Stimulated activated memory B cell treated with anti-CD40 and anti-IgM and Interleukin-4, amounts not matched to agents 10 μg/mL and 1 μg/mL and 100 μg/mL, for 72 hours (primary cell): ENCODE data around the gene MAPKAP1.

ENCODE experiments used
- ATAC-seq: fragments of 150-1000 bp; cut with Tn5 transposase; 2 replicates; pipeline ENCODE4 v1.10.0; 2021
- H3K27ac Mint-ChIP-seq: one replicate; pipeline ENCODE4 v1.8.0; 2022; ENCODE audit warnings: mild to moderate bottlenecking, mixed read lengths
- H3K27me3 Mint-ChIP-seq: one replicate; pipeline ENCODE4 v1.8.0; 2022; ENCODE audit warnings: mixed read lengths
- H3K36me3 Mint-ChIP-seq: one replicate; pipeline ENCODE4 v1.8.0; 2022; ENCODE audit warnings: mixed read lengths
- H3K4me1 Mint-ChIP-seq: one replicate; pipeline ENCODE4 v1.8.0; 2022; ENCODE audit warnings: mixed read lengths
- H3K4me3 Mint-ChIP-seq: one replicate; pipeline ENCODE4 v1.8.0; 2022; ENCODE audit warnings: mild to moderate bottlenecking, moderate library complexity, mixed read lengths
- H3K9me3 Mint-ChIP-seq: one replicate; pipeline ENCODE4 v1.8.0; 2022; ENCODE audit warnings: mixed read lengths

MAPKAP1 gene

GRCh38 chr9:125525921-125526631, 180.9 kb downstream of the MAPKAP1 start:
- H3K27me3 Mint-ChIP-seq: no peaks in the 10 kb centered on the region
- peaks cover 32% of the 10 kb centered on the region for H3K36me3 Mint-ChIP-seq
- no peak overlapping the region for H3K27ac Mint-ChIP-seq
- H3K4me1 Mint-ChIP-seq: peaks cover 69% of the 10 kb centered on the region
- no peaks in the 10 kb centered on the region for H3K9me3 Mint-ChIP-seq
- no peak overlapping the region for H3K4me3 Mint-ChIP-seq
- no peak for ATAC-seq

- no peak for ATAC-seq
- H3K36me3 Mint-ChIP-seq: peaks cover 42% of the 10 kb centered on the region
- no peaks in the 10 kb centered on the region for H3K9me3 Mint-ChIP-seq
- no peak overlapping the region for H3K4me3 Mint-ChIP-seq
- no peak overlapping the region for H3K27ac Mint-ChIP-seq
- peaks cover 56% of the 10 kb centered on the region for H3K4me1 Mint-ChIP-seq
- H3K27me3 Mint-ChIP-seq: no peaks in the 10 kb centered on the region
Measured at GRCh38 chr9:125524583-125525355, 182.2 kb downstream of the MAPKAP1 start.

GRCh38 chr9:125523681-125524080, 183.3 kb downstream of the MAPKAP1 start:
- Mint-ChIP-seq H3K36me3 (peaks cover 48% of the 10 kb centered on the region), H3K4me3 (no peak overlapping the region), H3K4me1 (peaks cover 48% of the 10 kb centered on the region), H3K9me3 (no peaks in the 10 kb centered on the region), H3K27me3 (no peaks in the 10 kb centered on the region), H3K27ac (no peak overlapping the region)
- no peak for ATAC-seq

GRCh38 chr9:125522328-125522725, 184.7 kb downstream of the MAPKAP1 start:
- Mint-ChIP-seq H3K9me3 (no peaks in the 10 kb centered on the region), H3K27me3 (no peaks in the 10 kb centered on the region), H3K36me3 (peaks cover 48% of the 10 kb centered on the region), H3K27ac (peak overlapping the region; percentile 2), H3K4me3 (no peak overlapping the region), H3K4me1 (peaks cover 37% of the 10 kb centered on the region)
- ATAC-seq: no peak

- H3K27me3 Mint-ChIP-seq: no peaks in the 10 kb centered on the region
- ATAC-seq: no peak
- H3K27ac Mint-ChIP-seq: peak overlapping the region; percentile 2
- H3K4me1 Mint-ChIP-seq: peaks cover 33% of the 10 kb centered on the region
- peaks cover 53% of the 10 kb centered on the region for H3K36me3 Mint-ChIP-seq
- no peaks in the 10 kb centered on the region for H3K9me3 Mint-ChIP-seq
- H3K4me3 Mint-ChIP-seq: no peak overlapping the region
Measured at GRCh38 chr9:125521462-125522327, 185.3 kb downstream of the MAPKAP1 start.

- no peak overlapping the region for H3K4me3 Mint-ChIP-seq
- no peaks in the 10 kb centered on the region for H3K9me3 Mint-ChIP-seq
- no peaks in the 10 kb centered on the region for H3K27me3 Mint-ChIP-seq
- ATAC-seq: no peak
- H3K36me3 Mint-ChIP-seq: peaks cover 45% of the 10 kb centered on the region
- no peak overlapping the region for H3K27ac Mint-ChIP-seq
- H3K4me1 Mint-ChIP-seq: peaks cover 18% of the 10 kb centered on the region
Measured at GRCh38 chr9:125519734-125520133, 187.3 kb downstream of the MAPKAP1 start.

GRCh38 chr9:125517577-125517976, 189.4 kb downstream of the MAPKAP1 start:
- no peak overlapping the region for H3K27ac Mint-ChIP-seq
- no peak overlapping the region for H3K4me3 Mint-ChIP-seq
- no peaks in the 10 kb centered on the region for H3K9me3 Mint-ChIP-seq
- no peak for ATAC-seq
- no peaks in the 10 kb centered on the region for H3K27me3 Mint-ChIP-seq
- H3K4me1 Mint-ChIP-seq: peaks cover 24% of the 10 kb centered on the region
- H3K36me3 Mint-ChIP-seq: peaks cover 38% of the 10 kb centered on the region

GRCh38 chr9:125515983-125516940, 190.7 kb downstream of the MAPKAP1 start:
- peaks cover 36% of the 10 kb centered on the region for H3K36me3 Mint-ChIP-seq
- H3K4me1 Mint-ChIP-seq: peaks cover 12% of the 10 kb centered on the region
- H3K27ac Mint-ChIP-seq: no peak overlapping the region
- no peak overlapping the region for H3K4me3 Mint-ChIP-seq
- no peak for ATAC-seq
- no peaks in the 10 kb centered on the region for H3K9me3 Mint-ChIP-seq
- no peaks in the 10 kb centered on the region for H3K27me3 Mint-ChIP-seq

- no peak for ATAC-seq
- Mint-ChIP-seq H3K27me3 (no peaks in the 10 kb centered on the region), H3K27ac (no peak overlapping the region), H3K9me3 (no peaks in the 10 kb centered on the region), H3K36me3 (peaks cover 27% of the 10 kb centered on the region), H3K4me1 (peaks cover 12% of the 10 kb centered on the region), H3K4me3 (no peak overlapping the region)
Measured at GRCh38 chr9:125515281-125515680, 191.7 kb downstream of the MAPKAP1 start.

GRCh38 chr9:125514468-125514867, 192.5 kb downstream of the MAPKAP1 start:
- Mint-ChIP-seq H3K4me1 (peaks cover 12% of the 10 kb centered on the region), H3K27ac (peak overlapping the region; percentile 36), H3K4me3 (no peak overlapping the region), H3K27me3 (no peaks in the 10 kb centered on the region), H3K36me3 (peaks cover 25% of the 10 kb centered on the region), H3K9me3 (no peaks in the 10 kb centered on the region)
- ATAC-seq: no peak

GRCh38 chr9:125513668-125514413, 193.2 kb downstream of the MAPKAP1 start:
- Mint-ChIP-seq H3K27ac (peak overlapping the region; percentile 36), H3K9me3 (no peaks in the 10 kb centered on the region), H3K36me3 (peaks cover 20% of the 10 kb centered on the region), H3K4me3 (no peak overlapping the region), H3K27me3 (no peaks in the 10 kb centered on the region), H3K4me1 (peaks cover 12% of the 10 kb centered on the region)
- ATAC-seq: no peak

- Mint-ChIP-seq H3K27me3 (no peaks in the 10 kb centered on the region), H3K4me1 (peaks cover 12% of the 10 kb centered on the region), H3K27ac (peak overlapping the region; percentile 36), H3K4me3 (no peak overlapping the region), H3K36me3 (peaks cover 20% of the 10 kb centered on the region), H3K9me3 (no peaks in the 10 kb centered on the region)
- no peak for ATAC-seq
Measured at GRCh38 chr9:125513303-125513667, 193.7 kb downstream of the MAPKAP1 start.

GRCh38 chr9:125511789-125512660, 195.0 kb downstream of the MAPKAP1 start:
- ATAC-seq: no peak
- H3K4me3 Mint-ChIP-seq: no peak overlapping the region
- no peaks in the 10 kb centered on the region for H3K9me3 Mint-ChIP-seq
- peaks cover 12% of the 10 kb centered on the region for H3K4me1 Mint-ChIP-seq
- no peaks in the 10 kb centered on the region for H3K27me3 Mint-ChIP-seq
- no peak overlapping the region for H3K27ac Mint-ChIP-seq
- H3K36me3 Mint-ChIP-seq: peaks cover 30% of the 10 kb centered on the region
